K562 (cell line): ENCODE results near the gene PDE4D. TPM values are rescaled to one million over a fixed set of nuclear protein-coding genes. Genes with fewer than 3 reads are reported as not detected.

Source experiments
- ATAC-seq: fragments of 200-7000 bp; cut with Tn5 transposase; 3 replicates; pipeline ENCODE4 v1.9.1; 2020; ENCODE audit warnings: moderate library complexity
- BruUV-seq: library from RNA; stranded (reverse); fragments of 400-500 nt; replicated peaks from 2 replicates; lab custom pipeline; 2021; lab: Mats Ljungman, UMichigan
- CTCF ChIA-PET: fragments of 300-600 bp; formaldehyde crosslinking; extraction: SDS; loops from one replicate; lab custom pipeline; 2021; ENCODE audit warnings: low intra/inter-chr PET ratio; lab: Yijun Ruan, JAX
- POLR2A ChIA-PET: fragments of 300-600, 350-650 bp; sonication (Branson Sonifier 250); formaldehyde crosslinking; extraction: SDS; loops from one replicate; lab custom pipeline; 2021; ENCODE audit warnings: antibody characterized with exemption, inconsistent platforms; lab: Yijun Ruan, JAX
- DNase-seq, 4 experiments: peaks; one replicate each; pipeline versions ENCODE4 v3.0.0 to v3.0.0-alpha.2; 2011 to 2018; ENCODE audit warnings: low spot score in 3 of 4, mixed read lengths in 3 of 4; ENCODE audit errors: extremely low read depth in 1 of 4
- FAIRE-seq: peaks from 2 replicates; lab custom pipeline; 2011; peaks lifted over from hg19 to GRCh38; lab: Jason Lieb, UNC
- H2AFZ ChIP-seq: 2 replicates; pipeline ENCODE4 v1.6.0; 2011; ENCODE audit warnings: low read depth, low read length, control low read depth, inconsistent platforms
- H3K27ac ChIP-seq: fragments of 200-600 bp; 3 replicates; pipeline ENCODE4 v1.8.0; 2011; ENCODE audit warnings: low read depth, mild to moderate bottlenecking, control low read depth, inconsistent platforms, low read length, moderate library complexity, mixed read lengths; ENCODE audit errors: extremely low read depth
- H3K27me3 ChIP-seq, 2 experiments: fragments of 300-600 bp in 1 of 2; 2 replicates in 1 of 2; 3 replicates in 1 of 2; pipeline versions ENCODE4 v1.6.0 to v1.8.0; 2011; ENCODE audit warnings: inconsistent platforms in 2 of 2, low read length in 2 of 2, mild to moderate bottlenecking in 1 of 2, mixed read lengths in 1 of 2, moderate library complexity in 1 of 2; ENCODE audit not compliant: control insufficient read depth in 2 of 2, insufficient read depth in 2 of 2
- H3K36me3 ChIP-seq: fragments of 300-600 bp; 3 replicates; pipeline ENCODE4 v1.8.0; 2011; ENCODE audit warnings: mild to moderate bottlenecking, low read length, inconsistent platforms; ENCODE audit not compliant: control insufficient read depth, insufficient read depth
- H3K4me1 ChIP-seq, 2 experiments: fragments of 200-600 bp in 1 of 2; replicated peaks in 1 of 2; 2 replicates in 1 of 2; 3 replicates in 1 of 2; pipeline versions ENCODE4 v1.5.1 to v1.8.0; 2011; ENCODE audit warnings: inconsistent platforms in 2 of 2, low read length in 2 of 2, mild to moderate bottlenecking in 1 of 2, mixed read lengths in 1 of 2, moderate library complexity in 1 of 2; ENCODE audit not compliant: control insufficient read depth in 2 of 2, insufficient read depth in 2 of 2
- H3K4me2 ChIP-seq: 2 replicates; pipeline ENCODE4 v1.6.1; 2011; ENCODE audit warnings: low read length, control low read depth, inconsistent platforms, mixed read lengths; ENCODE audit not compliant: insufficient read depth
- H3K4me3 ChIP-seq: fragments of 200-600 bp; sonication (generic), shearing (Covaris generic); 2 replicates; pipeline ENCODE4 v1.5.1; 2016; ENCODE audit warnings: control low read depth, inconsistent platforms
- H3K79me2 ChIP-seq: fragments of 200-600 bp; 3 replicates; pipeline ENCODE4 v1.8.0; 2011; ENCODE audit warnings: low read length, inconsistent platforms; ENCODE audit not compliant: control insufficient read depth, insufficient read depth
- H3K9ac ChIP-seq, 2 experiments: 2 replicates each; pipeline versions ENCODE4 v1.6.0 to v1.6.1; 2011; ENCODE audit warnings: low read depth in 2 of 2, low read length in 2 of 2, control low read depth in 1 of 2, inconsistent platforms in 1 of 2, mild to moderate bottlenecking in 1 of 2, mixed read lengths in 1 of 2; ENCODE audit not compliant: insufficient read depth in 1 of 2
- H3K9me1 ChIP-seq: one replicate; pipeline ENCODE4 v1.6.0; 2011; ENCODE audit warnings: inconsistent platforms, mild to moderate bottlenecking, low read length, moderate library complexity; ENCODE audit not compliant: control insufficient read depth, insufficient read depth
- H3K9me3 ChIP-seq: replicated peaks from 2 replicates; pipeline ENCODE4 v1.5.1; 2011; ENCODE audit warnings: low read depth, low read length, inconsistent platforms; ENCODE audit not compliant: control insufficient read depth, insufficient read depth
- H4K20me1 ChIP-seq: replicated peaks from 2 replicates; pipeline ENCODE4 v1.6.1; 2011; ENCODE audit warnings: low read length, inconsistent platforms, mixed read lengths; ENCODE audit not compliant: control insufficient read depth, insufficient read depth
- CEBPG ChIP-seq, 3 experiments: fragments of 200-800 bp in 1 of 3; sonication (Bioruptor generic) in 1 of 3; sonication (generic) in 1 of 3; formaldehyde crosslinking in 1 of 3; IDR thresholded peaks in 2 of 3; conservative IDR thresholded peaks in 1 of 3; 2 replicates each; pipeline versions ENCODE4 v1.6.1 to v1.8.0; 2016 to 2022; ENCODE audit warnings: missing compliant biosample characterization in 2 of 3, missing genetic modification characterization in 2 of 3, mild to moderate bottlenecking in 1 of 3, missing genetic modification reagents in 1 of 3
- EGR1 ChIP-seq: fragments of 450-650 bp; conservative IDR thresholded peaks from 2 replicates; pipeline ENCODE4 v1.6.1; 2017; ENCODE audit warnings: mild to moderate bottlenecking
- KAT2B ChIP-seq: IDR thresholded peaks from one replicate; pipeline ENCODE4 v1.6.1; 2012; ENCODE audit warnings: low read depth, mild to moderate bottlenecking, control low read depth, inconsistent platforms, low read length, moderate library complexity
- PRMT5 ChIP-seq: sonication (generic); formaldehyde crosslinking; IDR thresholded peaks from 2 replicates; pipeline ENCODE4 v1.5.0; 2020; ENCODE audit warnings: missing genetic modification reagents
- PTTG1 ChIP-seq: fragments of 450-650 bp; IDR thresholded peaks from 2 replicates; pipeline ENCODE4 v1.6.1; 2016; ENCODE audit warnings: low read depth, mild to moderate bottlenecking, missing genetic modification characterization, missing compliant biosample characterization
- SMAD4 ChIP-seq: fragments of 250-450 bp; sonication (Bioruptor Pico); conservative IDR thresholded peaks from 2 replicates; pipeline ENCODE4 v1.8.0; 2021; ENCODE audit warnings: inconsistent platforms, mild to moderate bottlenecking, moderate library complexity
- ZNF263 ChIP-seq: sonication (generic); formaldehyde crosslinking; IDR thresholded peaks from 2 replicates; pipeline ENCODE4 v1.8.0; 2022; ENCODE audit warnings: mild to moderate bottlenecking, missing genetic modification reagents, borderline replicate concordance
- ZNF41 ChIP-seq: fragments of 250-450 bp; sonication (Bioruptor Pico); conservative IDR thresholded peaks from 2 replicates; pipeline ENCODE4 v1.4.0; 2020; ENCODE audit warnings: mild to moderate bottlenecking
- ZNF780A ChIP-seq: fragments of 250-450 bp; sonication (Bioruptor Pico); IDR thresholded peaks from 2 replicates; pipeline ENCODE4 v1.5.0; 2021; ENCODE audit warnings: mild to moderate bottlenecking
- ZSCAN29 ChIP-seq: fragments of 450-650 bp; IDR thresholded peaks from 2 replicates; pipeline ENCODE4 v1.6.1; 2017
- WGBS: fragments of 100-300 bp; shearing (Covaris generic); methylation state at CpG from one replicate; pipeline ENCODE4 v1.1.6; 2016; ENCODE audit warnings: low coverage, mixed read lengths; ENCODE audit not compliant: insufficient coverage; ENCODE audit errors: missing lambda C conversion rate; 5-methylcytosine and 5-hydroxymethylcytosine counted together
- in situ Hi-C: fragments of 300-500 bp; cut with MboI; formaldehyde crosslinking; loops from 4 replicates; pipeline ENCODE4 v1.15.0; 2018; ENCODE audit warnings: inconsistent platforms, mixed read lengths
- intact Hi-C: fragments of 100-400 bp; cut with micrococcal nuclease; formaldehyde crosslinking; loops from 2 replicates; pipeline ENCODE4 v1.14.2; 2022
- polyA plus RNA-seq, 8 experiments: library from polyadenylated mRNA; depleted of rRNA in 4 of 8; stranded (reverse) in 5 of 8; unstranded in 3 of 8; fragments of >200 nt; fragmentation: Nextera tagmentation in 2 of 8; fragmentation: Illumina TruSeq in 1 of 8; extraction: Ambion mirVana in 2 of 8; extraction: Trizol in 1 of 8; gene quantifications; 2 replicates each; pipeline versions ENCODE4 v1.2.1 to v1.2.3, GENCODE V29; 2011 to 2014; ENCODE audit warnings: inconsistent platforms in 1 of 8, missing spikeins in 1 of 8
- total RNA-seq, 7 experiments: library from RNA; depleted of rRNA in 6 of 7; stranded (reverse); fragments of >200 nt in 6 of 7; fragmentation: Illumina TruSeq in 2 of 7; extraction: Trizol in 2 of 7; gene quantifications; 2 replicates each; pipeline versions ENCODE4 v1.2.1 to v1.2.3, GENCODE V29; 2011 to 2021; ENCODE audit warnings: low replicate concordance in 1 of 7
- TF ChIP-seq, protein P1 (sequence below): sonication (generic); formaldehyde crosslinking; IDR thresholded peaks from 2 replicates; pipeline ENCODE4 v1.8.1; 2023; ENCODE audit warnings: mild to moderate bottlenecking, missing genetic modification reagents
- TF ChIP-seq, protein P2 (sequence below): sonication (generic); formaldehyde crosslinking; IDR thresholded peaks from 2 replicates; pipeline ENCODE4 v1.9.0; 2022; ENCODE audit warnings: mild to moderate bottlenecking, missing genetic modification reagents
- TF ChIP-seq, protein P3 (sequence below): fragments of 450-650 bp; IDR thresholded peaks from 2 replicates; pipeline ENCODE4 v1.6.1; 2018; ENCODE audit not compliant: partially characterized antibody

The PDE4D gene
- total and polyA plus RNA-seq, 9 of the 15 experiments (the other 6 are each of a cell fraction or from before 2014, with no cell fraction given), result 0.04 to 0.46 (median 0.13) TPM

DNA sequence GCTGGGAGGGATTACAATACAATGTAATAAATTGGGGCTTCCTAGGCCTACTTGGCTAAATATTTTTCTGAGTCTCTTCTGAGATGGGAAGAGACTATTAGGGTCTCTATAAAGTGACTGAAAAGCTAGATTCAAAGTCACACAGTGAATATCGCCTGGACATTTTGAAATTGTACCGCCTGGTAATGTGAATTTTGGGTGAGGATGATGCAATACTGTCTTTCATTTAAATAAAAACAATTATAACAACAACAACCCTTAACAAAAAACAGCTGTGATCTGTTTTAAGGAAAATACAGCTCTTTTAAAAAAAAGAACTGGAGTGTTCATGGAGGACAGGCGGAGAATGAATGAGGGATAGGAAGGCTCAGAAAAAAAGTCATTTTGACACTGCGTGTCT, 695.6 kb downstream of the PDE4D start:
- POLR2A ChIA-PET, result no interaction called here
- in situ Hi-C loops, result no loop called here
- CTCF ChIA-PET, result no interaction called here

DNA sequence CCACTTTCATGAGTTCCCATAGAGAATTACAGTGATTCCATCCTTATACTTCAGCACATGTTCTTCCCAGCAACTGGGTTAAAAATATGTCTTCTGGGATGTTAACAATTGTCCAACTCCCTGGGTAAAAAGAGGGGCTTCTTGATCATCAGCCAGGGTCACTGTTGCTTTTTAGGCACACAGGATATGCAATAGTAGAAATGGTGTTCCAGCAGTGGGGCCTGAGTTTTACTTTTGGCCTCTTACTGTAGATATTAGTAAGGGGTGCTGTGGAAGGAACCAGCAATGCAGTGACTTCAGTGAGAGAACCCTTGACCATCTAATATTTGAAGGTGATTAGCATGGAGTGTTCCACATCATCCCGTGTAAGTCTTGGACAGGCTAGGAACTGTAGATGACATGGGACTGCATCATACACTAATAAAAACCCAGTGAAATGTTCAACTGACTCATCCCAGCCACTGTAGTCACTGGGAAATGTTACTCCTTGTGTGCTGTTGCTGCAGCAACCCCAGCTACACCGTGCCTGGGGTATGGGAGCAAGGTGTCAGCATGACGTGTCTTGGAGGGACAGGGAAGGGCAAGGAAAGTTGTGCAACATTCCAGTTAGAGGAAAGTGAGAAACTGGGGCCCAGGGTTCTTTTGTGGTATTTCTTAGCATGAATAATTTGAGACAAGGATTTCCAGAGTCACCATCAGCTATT, 699.8 kb downstream of the PDE4D start:
- Histone ChIP-seq H3K9me1 (no peaks in the 10 kb centered on the region), H3K4me2 (no peak overlapping the region), H3K36me3 (no peaks in the 10 kb centered on the region), H3K4me3 (no peak overlapping the region), H3K27me3 (no peaks in the 10 kb centered on the region), H2AFZ (no peak overlapping the region), H3K9ac (no peak overlapping the region), H3K9me3 (no peaks in the 10 kb centered on the region), H3K79me2 (no peaks in the 10 kb centered on the region), H3K27ac (no peak overlapping the region), H3K4me1 (no peaks in the 10 kb centered on the region), H4K20me1 (no peaks in the 10 kb centered on the region)
- TF ChIP-seq ZNF263 (CRISPR knock-in tag), result no peak
- no peak for TF ChIP-seq ZNF780A (CRISPR knock-in tag)
- TF ChIP-seq, protein P1, sequence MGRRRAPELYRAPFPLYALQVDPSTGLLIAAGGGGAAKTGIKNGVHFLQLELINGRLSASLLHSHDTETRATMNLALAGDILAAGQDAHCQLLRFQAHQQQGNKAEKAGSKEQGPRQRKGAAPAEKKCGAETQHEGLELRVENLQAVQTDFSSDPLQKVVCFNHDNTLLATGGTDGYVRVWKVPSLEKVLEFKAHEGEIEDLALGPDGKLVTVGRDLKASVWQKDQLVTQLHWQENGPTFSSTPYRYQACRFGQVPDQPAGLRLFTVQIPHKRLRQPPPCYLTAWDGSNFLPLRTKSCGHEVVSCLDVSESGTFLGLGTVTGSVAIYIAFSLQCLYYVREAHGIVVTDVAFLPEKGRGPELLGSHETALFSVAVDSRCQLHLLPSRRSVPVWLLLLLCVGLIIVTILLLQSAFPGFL (CRISPR knock-in tag), result no peak
- no peak for TF ChIP-seq KAT2B
- TF ChIP-seq, protein P2, sequence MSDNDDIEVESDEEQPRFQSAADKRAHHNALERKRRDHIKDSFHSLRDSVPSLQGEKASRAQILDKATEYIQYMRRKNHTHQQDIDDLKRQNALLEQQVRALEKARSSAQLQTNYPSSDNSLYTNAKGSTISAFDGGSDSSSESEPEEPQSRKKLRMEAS, result no peak
- no peak for TF ChIP-seq ZNF41 (CRISPR knock-in tag)
- TF ChIP-seq SMAD4 (CRISPR knock-in tag), result no peak
- TF ChIP-seq, protein P3, sequence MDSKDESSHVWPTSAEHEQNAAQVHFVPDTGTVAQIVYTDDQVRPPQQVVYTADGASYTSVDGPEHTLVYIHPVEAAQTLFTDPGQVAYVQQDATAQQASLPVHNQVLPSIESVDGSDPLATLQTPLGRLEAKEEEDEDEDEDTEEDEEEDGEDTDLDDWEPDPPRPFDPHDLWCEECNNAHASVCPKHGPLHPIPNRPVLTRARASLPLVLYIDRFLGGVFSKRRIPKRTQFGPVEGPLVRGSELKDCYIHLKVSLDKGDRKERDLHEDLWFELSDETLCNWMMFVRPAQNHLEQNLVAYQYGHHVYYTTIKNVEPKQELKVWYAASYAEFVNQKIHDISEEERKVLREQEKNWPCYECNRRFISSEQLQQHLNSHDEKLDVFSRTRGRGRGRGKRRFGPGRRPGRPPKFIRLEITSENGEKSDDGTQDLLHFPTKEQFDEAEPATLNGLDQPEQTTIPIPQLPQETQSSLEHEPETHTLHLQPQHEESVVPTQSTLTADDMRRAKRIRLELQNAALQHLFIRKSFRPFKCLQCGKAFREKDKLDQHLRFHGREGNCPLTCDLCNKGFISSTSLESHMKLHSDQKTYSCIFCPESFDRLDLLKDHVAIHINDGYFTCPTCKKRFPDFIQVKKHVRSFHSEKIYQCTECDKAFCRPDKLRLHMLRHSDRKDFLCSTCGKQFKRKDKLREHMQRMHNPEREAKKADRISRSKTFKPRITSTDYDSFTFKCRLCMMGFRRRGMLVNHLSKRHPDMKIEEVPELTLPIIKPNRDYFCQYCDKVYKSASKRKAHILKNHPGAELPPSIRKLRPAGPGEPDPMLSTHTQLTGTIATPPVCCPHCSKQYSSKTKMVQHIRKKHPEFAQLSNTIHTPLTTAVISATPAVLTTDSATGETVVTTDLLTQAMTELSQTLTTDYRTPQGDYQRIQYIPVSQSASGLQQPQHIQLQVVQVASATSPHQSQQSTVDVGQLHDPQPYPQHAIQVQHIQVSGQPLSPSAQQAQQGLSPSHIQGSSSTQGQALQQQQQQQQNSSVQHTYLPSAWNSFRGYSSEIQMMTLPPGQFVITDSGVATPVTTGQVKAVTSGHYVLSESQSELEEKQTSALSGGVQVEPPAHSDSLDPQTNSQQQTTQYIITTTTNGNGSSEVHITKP, result no peak
- no peak for TF ChIP-seq ZSCAN29
- no peak for DNase-seq
- POLR2A ChIA-PET, result no interaction called here
- ATAC-seq, result no peak
- FAIRE-seq, result no peak
- WGBS, result 0% methylated on average over 3 of the region's 3 CpGs
- CTCF ChIA-PET, result no interaction called here
- BruUV-seq, result no TSS peak
- in situ Hi-C loops, result no loop called here
- intact Hi-C loops, result no loop called here

More for the DNA sequence above, 695.6 kb downstream of the PDE4D start:
- BruUV-seq, result no TSS peak
- no peaks in the 10 kb centered on the region for H3K36me3 ChIP-seq
- no peak overlapping the region for H3K9ac ChIP-seq
- no peaks in the 10 kb centered on the region for H3K4me1 ChIP-seq
- intact Hi-C loops, result no loop called here
- H2AFZ ChIP-seq, result no peak overlapping the region
- DNase-seq (no peak), ATAC-seq (no peak), FAIRE-seq (no peak)
- H3K9me1 ChIP-seq, result no peaks in the 10 kb centered on the region
- H3K27ac ChIP-seq, result no peak overlapping the region
- TF ChIP-seq PTTG1 (tag) (no peak), CEBPG (CRISPR knock-in tag; IDR thresholded peaks at IDR 0.05) (no peak), CEBPG (tag; conservative IDR thresholded peaks at IDR 0.05 in 1 of 2, IDR thresholded peaks at IDR 0.05 in 1 of 2) (peak in 1 of 2 experiments; percentile 63; a peak in 1 of 4 replicates), EGR1 (no peak), PRMT5 (CRISPR knock-in tag) (no peak)
- H3K79me2 ChIP-seq, result no peaks in the 10 kb centered on the region
- H3K9me3 ChIP-seq, result peaks cover 3% of the 10 kb centered on the region
- no peaks in the 10 kb centered on the region for H4K20me1 ChIP-seq
- WGBS, result 4% methylated on average over 4 of the region's 4 CpGs
- H3K27me3 ChIP-seq, result no peaks in the 10 kb centered on the region
- H3K4me2 ChIP-seq, result no peak overlapping the region
- H3K4me3 ChIP-seq, result no peak overlapping the region
